GM12801 (cell line): ENCODE data around the gene ZGRF1.

Experiments used
- CTCF ChIP-seq: IDR thresholded peaks from one replicate; pipeline ENCODE4 v1.5.1; 2011; ENCODE audit warnings: control low read depth; ENCODE audit not compliant: insufficient read length; ENCODE audit errors: extremely low read depth

The ZGRF1 gene

GRCh38 chr4:112591593-112591992 lies 45.1 kb downstream of the ZGRF1 start:
- TF ChIP-seq CTCF = no peak

- no peak for TF ChIP-seq CTCF
These were observed 47.5 kb downstream of the ZGRF1 start for GRCh38 chr4:112589206-112589605.

- no peak for TF ChIP-seq CTCF
These were observed 50.6 kb downstream of the ZGRF1 start for GRCh38 chr4:112585977-112586736.

GRCh38 chr4:112567536-112567935 lies 69.2 kb downstream of the ZGRF1 start:
- TF ChIP-seq CTCF = no peak

- no peak for TF ChIP-seq CTCF
These were observed 71.9 kb downstream of the ZGRF1 start for GRCh38 chr4:112564706-112565270.

GRCh38 chr4:112563431-112564200 lies 73.1 kb downstream of the ZGRF1 start:
- TF ChIP-seq CTCF = no peak

GRCh38 chr4:112562254-112562879 lies 74.3 kb downstream of the ZGRF1 start:
- TF ChIP-seq CTCF = no peak
